ENCODE results near the gene AMMECR1L.
"Not testable (repeated sequence)": the region's sequence is repeated elsewhere in the genome, so short reads cannot be mapped to it uniquely, and the experiment has no call there.

The AMMECR1L gene

DNA sequence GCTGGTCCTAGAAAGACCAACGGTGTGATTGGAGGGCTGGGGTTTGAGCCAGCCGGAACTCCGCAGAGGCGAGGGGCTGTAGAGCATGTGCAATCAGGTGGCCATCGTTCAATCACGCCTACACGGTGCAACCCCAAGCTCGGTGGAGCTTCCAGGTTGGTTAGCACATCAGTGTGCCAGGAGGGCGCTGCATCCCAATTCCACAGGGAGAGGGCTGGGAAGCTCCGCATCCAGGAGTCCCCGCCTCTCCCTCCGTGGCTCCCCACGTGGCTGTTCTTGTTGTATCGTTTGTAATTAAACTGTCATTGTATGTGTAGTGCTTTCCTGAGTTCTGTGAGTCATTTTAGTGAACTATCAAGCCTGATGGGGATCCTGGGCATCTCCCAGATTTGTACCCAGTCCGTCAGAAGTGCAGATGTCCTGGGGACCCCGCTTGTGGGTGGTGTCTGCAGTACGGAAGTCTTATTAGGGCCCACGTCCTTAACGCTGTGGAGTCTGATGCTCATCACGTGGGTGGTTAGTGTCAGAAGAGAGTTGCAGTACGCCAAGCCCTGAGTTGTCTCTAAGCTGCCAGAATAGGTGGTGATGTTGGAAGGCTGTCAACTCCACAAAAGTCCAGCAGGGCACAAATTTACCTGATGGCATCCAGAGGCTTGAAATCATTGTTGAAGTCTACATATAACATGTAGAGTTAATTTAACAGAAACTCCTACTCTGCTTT is 20.6 kb upstream of the AMMECR1L start:
- FAIRE-seq (no peak), DNase-seq (ENCODE audit: insufficient read length) (no peak)
- TF ChIP-seq TAF1 (IDR thresholded peaks at IDR 0.05; ENCODE audit: borderline replicate concordance, low read depth, low read length): no peak
- no peak for TF ChIP-seq POLR2AphosphoS5 (IDR thresholded peaks at IDR 0.05; ENCODE audit: low read depth, low read length)
- no peak for TF ChIP-seq POLR2A (IDR thresholded peaks at IDR 0.05; ENCODE audit: low read depth, low read length)

DNA sequence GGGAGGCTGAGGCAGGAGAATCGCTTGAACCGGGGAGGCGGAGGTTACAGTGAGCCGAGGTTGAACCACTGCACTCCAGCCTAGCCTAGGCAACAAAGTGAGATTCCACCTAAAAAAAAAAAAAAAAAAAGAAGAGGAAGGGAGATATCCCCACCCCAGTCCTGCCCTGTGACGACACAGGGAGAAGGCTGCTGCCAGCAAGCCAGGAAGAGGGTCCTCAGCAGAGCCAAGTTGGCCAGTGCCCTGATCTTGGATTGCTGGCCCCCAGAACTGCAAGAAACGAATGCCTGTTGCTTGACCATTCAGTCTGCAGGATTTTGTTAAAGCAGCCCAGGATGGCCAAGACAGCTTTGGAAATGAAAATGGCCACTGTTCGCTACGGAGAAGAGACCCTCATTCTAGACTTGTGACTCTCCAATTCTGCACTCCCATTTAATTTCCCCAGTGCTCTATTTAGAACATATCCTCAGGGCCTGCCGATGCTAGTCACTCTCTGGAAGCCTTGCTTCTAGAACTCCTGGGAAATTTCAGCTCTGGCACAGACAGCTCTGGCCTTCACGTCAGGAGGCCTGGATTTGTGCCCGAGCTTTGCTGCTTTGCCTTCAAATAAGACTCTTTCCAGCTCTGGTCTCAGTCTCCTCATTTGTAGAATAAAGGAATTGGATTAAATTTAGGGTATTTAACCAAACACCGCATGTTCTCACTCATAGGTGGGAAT is 15.7 kb upstream of the AMMECR1L start:
- FAIRE-seq (no peak), DNase-seq (ENCODE audit: insufficient read length) (no peak)
- TF ChIP-seq POLR2A (IDR thresholded peaks at IDR 0.05; ENCODE audit: low read depth, low read length): no peak
- no peak for TF ChIP-seq TAF1 (IDR thresholded peaks at IDR 0.05; ENCODE audit: borderline replicate concordance, low read depth, low read length)
- no peak for TF ChIP-seq POLR2AphosphoS5 (IDR thresholded peaks at IDR 0.05; ENCODE audit: low read depth, low read length)

DNA sequence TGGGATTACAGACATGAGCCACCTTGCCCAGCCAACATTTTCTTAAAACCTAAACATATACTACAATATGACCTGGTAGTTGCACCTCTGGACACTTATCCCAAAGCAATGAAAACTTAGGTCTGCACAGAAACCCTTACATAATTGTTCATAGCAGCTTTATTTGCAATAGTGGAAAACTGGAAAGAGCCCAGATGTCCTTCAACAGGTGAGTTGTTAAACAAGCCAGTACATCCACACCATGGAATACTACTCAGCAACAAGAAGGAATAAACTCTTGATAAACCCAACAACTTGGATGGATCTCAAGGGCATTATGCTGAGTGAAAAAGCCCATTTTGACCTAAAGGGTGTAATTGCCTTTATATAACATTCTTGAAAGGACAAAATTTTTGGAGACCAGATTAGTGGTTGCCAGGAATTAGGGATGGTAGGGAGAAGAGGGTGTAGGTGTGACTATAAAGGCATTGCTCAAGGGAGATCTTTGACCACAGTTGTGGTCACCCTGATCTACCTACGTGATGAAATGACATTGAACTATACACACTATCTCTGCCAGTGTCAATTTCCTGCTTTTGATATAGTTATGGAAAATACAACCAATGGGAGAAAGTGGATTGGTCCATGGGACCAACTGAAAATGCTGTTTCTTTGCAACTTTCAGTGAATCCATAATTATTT is 11.9 kb upstream of the AMMECR1L start:
- no peak for TF ChIP-seq POLR2A (IDR thresholded peaks at IDR 0.05; ENCODE audit: low read depth, low read length)
- TF ChIP-seq POLR2AphosphoS5 (IDR thresholded peaks at IDR 0.05; ENCODE audit: low read depth, low read length): no peak
- no peak for TF ChIP-seq TAF1 (IDR thresholded peaks at IDR 0.05; ENCODE audit: borderline replicate concordance, low read depth, low read length)
- FAIRE-seq: no peak
- no peak for DNase-seq (ENCODE audit: insufficient read length)

DNA sequence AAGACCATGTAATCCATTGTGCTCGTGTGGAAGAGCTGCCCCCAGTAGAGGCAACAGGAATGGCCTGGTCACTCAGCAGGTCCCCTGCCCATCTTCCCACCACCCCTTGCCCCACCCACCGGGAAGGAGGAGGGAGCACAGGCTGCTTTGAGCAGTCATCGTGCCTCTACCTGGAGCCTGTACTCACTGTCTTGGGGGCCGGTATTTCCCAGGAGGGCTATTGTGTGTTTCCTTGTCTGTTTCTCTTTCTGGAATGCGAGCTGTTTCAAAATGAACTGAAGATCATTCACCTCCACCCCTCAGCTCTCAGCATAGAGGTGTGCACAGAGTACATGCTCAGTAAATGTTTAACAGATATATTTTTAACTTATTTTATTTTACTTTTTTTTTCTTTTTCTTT is 7.7 kb upstream of the AMMECR1L start:
- DNase-seq (ENCODE audit: insufficient read length) (no peak), FAIRE-seq (peak; percentile 75)
- TF ChIP-seq POLR2A (IDR thresholded peaks at IDR 0.05; ENCODE audit: low read depth, low read length) (no peak), POLR2AphosphoS5 (IDR thresholded peaks at IDR 0.05; ENCODE audit: low read depth, low read length) (no peak), TAF1 (IDR thresholded peaks at IDR 0.05; ENCODE audit: borderline replicate concordance, low read depth, low read length) (0 out of 2 replicates have a peak, but pooled peaks have one; percentile 26)

DNA sequence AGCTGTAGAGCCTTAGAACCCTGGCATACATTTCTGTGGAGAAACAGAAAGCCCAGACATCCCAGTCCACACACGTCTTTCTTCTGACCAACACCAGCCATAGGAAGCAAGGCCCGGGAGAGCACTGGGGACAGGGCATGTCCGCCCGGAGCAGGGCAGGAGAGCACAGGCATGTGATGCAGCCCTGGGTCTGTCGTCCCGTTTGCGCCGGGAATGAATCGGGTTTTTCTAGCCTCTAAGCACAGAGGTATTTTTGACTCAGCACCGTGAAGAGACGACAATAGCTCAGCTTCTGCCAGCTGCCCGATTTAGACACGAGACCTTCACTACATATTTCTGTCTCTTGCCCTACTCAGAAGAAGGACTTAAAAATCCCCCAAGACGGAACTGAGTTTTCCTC is 7.3 kb upstream of the AMMECR1L start:
- no peak for DNase-seq (ENCODE audit: insufficient read length)
- TF ChIP-seq TAF1 (IDR thresholded peaks at IDR 0.05; ENCODE audit: borderline replicate concordance, low read depth, low read length) (no peak), POLR2AphosphoS5 (IDR thresholded peaks at IDR 0.05; ENCODE audit: low read depth, low read length) (no peak), POLR2A (IDR thresholded peaks at IDR 0.05; ENCODE audit: low read depth, low read length) (no peak)
- FAIRE-seq: peak; percentile 80

DNA sequence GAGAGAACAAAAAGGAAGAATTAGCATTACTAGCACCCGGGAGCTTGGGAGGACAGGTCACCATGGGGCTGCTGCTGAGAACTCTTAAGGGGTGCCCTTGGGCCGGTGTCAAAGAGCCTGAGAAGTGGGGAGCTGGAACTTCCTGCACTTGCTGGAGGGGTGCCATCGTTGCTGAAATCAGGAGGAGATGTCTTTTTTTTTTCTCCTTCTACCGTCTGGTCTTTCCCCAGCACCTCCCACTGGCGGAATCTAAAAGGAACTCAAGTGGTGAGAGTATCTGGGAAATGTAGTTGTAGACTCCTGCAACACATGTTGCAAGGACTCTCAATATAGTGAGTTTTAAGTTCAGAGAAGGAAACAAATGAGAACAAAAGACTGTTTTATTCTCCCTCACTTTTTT is 6.1 kb upstream of the AMMECR1L start:
- DNase-seq (ENCODE audit: insufficient read length) (no peak), FAIRE-seq (no peak)

DNA sequence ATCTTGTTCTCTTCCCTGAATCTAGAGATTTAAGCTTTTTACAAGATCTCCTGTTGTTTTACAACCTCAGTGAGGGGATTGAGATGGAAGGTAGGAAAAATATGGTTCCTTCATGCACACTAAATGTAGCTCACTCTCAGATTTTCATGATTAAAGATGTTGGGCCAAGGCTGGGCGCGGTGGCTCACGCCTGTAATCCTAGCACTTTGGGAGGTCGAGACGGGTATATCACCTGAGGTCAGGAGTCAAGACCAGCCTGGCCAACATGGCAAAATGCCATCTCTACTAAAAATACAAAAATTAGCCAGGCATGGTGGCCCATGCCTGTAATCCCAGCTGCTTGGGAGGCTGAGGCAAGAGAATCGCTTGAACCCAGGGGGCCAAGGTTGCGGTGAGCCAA is 5.0 kb upstream of the AMMECR1L start:
- FAIRE-seq; DNase-seq (ENCODE audit: insufficient read length): not testable (repeated sequence)

More for the DNA sequence above, 6.1 kb upstream of the AMMECR1L start:
- TF ChIP-seq TAF1 (IDR thresholded peaks at IDR 0.05; ENCODE audit: borderline replicate concordance, low read depth, low read length) (no peak), POLR2A (IDR thresholded peaks at IDR 0.05; ENCODE audit: low read depth, low read length) (no peak), POLR2AphosphoS5 (IDR thresholded peaks at IDR 0.05; ENCODE audit: low read depth, low read length) (no peak)

DNA sequence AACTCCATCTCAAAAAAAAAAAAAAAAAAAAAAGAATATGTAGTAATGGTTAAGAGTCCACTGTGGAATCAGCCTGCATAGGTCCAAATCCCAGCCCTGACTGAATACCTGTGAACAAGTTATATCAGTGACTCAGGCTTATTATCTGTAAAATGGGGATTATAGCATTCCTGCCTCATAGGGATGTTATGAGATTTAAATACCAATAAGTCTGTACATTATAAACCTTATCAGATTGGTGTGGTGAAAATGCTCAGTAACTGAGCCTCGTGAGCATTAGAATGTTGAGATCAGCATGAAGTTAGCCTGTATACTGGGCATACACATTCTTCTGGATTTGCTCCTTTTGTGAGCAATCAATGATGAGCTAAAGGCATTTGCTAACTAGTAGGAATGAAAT is 3.0 kb upstream of the AMMECR1L start:
- FAIRE-seq: no peak
- no peak for DNase-seq (ENCODE audit: insufficient read length)
- no peak for TF ChIP-seq POLR2A (IDR thresholded peaks at IDR 0.05; ENCODE audit: low read depth, low read length)
- TF ChIP-seq TAF1 (IDR thresholded peaks at IDR 0.05; ENCODE audit: borderline replicate concordance, low read depth, low read length): no peak
- no peak for TF ChIP-seq POLR2AphosphoS5 (IDR thresholded peaks at IDR 0.05; ENCODE audit: low read depth, low read length)

DNA sequence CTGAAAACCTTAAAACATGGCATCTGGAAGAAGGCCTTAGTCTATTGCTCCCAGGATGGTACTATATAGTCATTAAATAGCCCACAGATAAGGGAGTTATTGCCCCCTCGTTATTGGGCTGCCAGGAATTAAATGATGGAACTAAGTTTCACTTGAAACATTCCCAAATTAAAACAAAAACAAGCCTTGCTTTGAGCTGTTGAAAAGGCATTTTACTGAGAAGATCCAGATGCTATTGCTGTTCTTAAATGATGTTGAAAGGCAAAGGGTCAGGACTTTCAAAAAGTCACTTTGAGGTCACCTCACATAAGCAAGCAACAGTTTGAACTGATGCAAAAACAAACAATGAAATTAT is 2.0 kb upstream of the AMMECR1L start:
- TF ChIP-seq POLR2AphosphoS5 (IDR thresholded peaks at IDR 0.05; ENCODE audit: low read depth, low read length): no peak
- no peak for TF ChIP-seq TAF1 (IDR thresholded peaks at IDR 0.05; ENCODE audit: borderline replicate concordance, low read depth, low read length)
- TF ChIP-seq POLR2A (IDR thresholded peaks at IDR 0.05; ENCODE audit: low read depth, low read length): no peak
- DNase-seq (ENCODE audit: insufficient read length) (no peak), FAIRE-seq (no peak)

DNA sequence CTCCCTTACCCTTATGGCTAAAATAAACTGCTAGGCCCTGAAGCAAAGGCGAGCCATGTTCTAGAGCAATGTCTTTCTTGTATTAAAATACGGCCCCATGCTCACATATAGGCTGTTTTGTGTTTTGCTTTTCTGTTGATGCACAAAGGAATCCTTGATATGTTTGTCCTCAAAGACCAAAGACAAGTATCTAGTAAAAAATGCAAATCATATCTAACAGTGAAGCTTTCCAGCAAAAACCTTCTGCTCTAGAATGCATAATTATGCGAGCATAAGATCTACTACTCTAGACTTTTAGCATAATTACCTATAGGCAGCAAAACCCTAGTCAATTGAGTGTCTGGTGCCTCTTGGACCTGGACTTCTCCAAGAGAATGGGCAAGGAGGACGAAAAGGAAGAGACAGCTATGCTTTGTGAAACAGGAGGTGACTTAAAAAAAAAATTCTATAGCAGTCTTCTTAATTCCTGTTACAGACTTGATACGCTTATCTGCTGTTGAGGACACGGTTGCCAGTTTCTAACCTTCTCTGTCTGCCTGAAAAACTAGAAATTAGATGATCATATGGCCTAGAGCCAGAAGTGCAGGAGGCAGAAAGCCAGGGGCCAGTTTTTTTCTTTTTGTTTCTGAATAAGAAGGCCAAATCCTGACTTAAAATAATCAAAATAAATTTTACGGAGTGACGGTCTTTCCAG is 1.5 kb upstream of the AMMECR1L start:
- no peak for DNase-seq (ENCODE audit: insufficient read length)
- TF ChIP-seq POLR2A (IDR thresholded peaks at IDR 0.05; ENCODE audit: low read depth, low read length) (no peak), TAF1 (IDR thresholded peaks at IDR 0.05; ENCODE audit: borderline replicate concordance, low read depth, low read length) (no peak), POLR2AphosphoS5 (IDR thresholded peaks at IDR 0.05; ENCODE audit: low read depth, low read length) (no peak)
- FAIRE-seq: no peak

DNA sequence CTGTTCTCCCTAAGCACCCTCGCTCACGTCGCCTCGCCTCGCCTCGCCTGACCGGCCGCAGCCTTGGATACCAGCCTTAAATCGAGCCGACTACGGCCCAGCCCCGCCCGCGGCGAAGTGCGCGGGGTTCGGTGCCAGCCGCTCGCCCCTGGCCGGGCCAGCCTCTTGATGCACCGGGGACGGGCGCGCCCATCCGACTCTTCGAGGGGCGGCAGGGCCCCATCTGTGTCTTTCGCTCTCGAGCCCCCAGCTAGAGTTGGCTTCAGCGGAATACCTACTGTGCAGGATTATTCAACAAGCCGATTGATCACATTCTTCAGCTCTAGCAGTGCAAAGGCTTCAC is 808 bp upstream of the AMMECR1L start:
- FAIRE-seq; DNase-seq (ENCODE audit: insufficient read length): not testable (repeated sequence)

DNA sequence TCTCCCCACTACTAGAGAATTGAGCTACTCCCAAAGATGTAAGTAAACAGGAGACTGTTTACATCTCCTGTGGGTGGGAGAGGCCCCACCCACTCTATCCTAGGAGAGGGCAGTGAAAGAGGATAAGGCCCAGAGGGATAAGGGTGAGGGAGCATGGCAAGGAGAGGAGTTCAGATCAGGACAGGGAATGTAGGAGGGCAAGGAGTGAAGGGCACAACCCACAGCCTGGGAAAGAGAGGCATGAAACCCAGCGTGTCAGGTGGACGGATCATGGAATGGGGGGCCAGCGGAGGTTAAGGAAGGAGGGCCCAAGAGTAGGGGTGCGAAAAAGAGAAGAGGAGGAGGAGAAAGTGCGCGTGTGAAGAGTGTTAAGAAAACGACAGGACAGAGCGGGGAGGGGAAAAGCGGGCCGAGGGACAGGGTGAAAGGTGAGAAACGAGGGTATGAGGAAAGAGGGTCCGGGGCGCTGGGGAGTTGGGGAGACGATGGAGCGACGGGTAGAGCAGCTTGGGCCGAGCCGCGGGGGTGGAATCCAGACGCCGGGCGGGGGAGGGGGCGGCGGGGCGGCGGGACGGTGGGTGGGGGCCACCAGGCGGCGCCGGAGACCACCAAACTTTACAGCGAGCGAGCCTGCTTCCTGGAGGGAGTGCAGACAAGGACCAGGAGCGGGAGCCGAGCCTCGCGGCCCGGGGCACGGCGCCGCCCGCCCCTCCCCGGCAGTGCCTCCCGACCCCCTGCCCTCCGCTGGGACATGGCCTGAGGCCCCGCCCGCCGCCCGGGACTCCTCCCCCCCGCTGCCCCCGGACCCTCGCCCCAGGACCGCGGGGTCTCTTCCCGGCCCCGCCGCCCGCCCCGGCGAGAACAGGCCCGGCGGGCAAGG is 655 bp downstream of the AMMECR1L start:
- not testable (repeated sequence) for FAIRE-seq; DNase-seq (ENCODE audit: insufficient read length)
